ENCODE results near the gene TTYH3. TPM values are rescaled to one million over a fixed set of nuclear protein-coding genes. Genes with fewer than 3 reads are reported as not detected.

TTYH3 gene
- total RNA-seq, 1 experiment from 2014 or later, result 20.9 TPM

DNA sequence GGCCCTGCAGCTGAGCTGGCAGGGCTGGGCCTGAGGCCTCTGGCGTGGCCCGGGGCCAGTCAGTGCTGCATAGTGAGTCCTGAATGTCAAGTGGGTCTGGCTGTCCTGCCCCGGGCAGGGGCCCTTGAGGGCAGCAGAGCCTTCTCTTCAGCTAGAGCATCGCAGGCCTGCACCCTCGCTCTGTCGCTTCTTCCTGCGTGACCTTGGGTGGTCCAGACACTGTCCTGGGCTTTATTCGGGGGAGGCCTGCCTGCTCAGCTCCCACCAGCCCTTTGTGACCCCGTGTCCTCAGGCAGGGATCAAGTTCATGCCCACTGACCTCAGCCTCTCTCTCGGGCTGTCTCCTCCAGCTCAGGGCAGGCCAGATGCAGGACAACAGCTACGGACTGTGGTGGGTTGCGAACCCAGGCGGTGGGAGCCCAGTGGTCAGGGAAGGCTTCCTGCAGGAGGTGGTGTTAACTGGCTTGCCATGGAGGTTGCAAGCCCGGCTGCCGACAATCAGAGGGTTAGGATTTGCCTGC is 3.4 kb downstream of the TTYH3 start:
- BruUV-seq (replicated peaks), result no TSS peak
- intact Hi-C loops (cut with micrococcal nuclease), result no loop called here
- Mint-ChIP-seq H3K27me3 (ENCODE audit: insufficient read depth, unreplicated experiment) (no peaks in the 10 kb centered on the region), H3K27ac (ENCODE audit: low read depth, unreplicated experiment) (no peak overlapping the region), H3K4me1 (ENCODE audit: insufficient read depth, unreplicated experiment) (peaks cover 11% of the 10 kb centered on the region), H3K4me3 (ENCODE audit: unreplicated experiment) (no peak overlapping the region), H3K36me3 (ENCODE audit: insufficient read depth, unreplicated experiment) (no peaks in the 10 kb centered on the region), H3K9me3 (ENCODE audit: unreplicated experiment) (no peaks in the 10 kb centered on the region)
- no peak for DNase-seq (ENCODE audit: unreplicated experiment)
- TF ChIP-seq, protein P1, sequence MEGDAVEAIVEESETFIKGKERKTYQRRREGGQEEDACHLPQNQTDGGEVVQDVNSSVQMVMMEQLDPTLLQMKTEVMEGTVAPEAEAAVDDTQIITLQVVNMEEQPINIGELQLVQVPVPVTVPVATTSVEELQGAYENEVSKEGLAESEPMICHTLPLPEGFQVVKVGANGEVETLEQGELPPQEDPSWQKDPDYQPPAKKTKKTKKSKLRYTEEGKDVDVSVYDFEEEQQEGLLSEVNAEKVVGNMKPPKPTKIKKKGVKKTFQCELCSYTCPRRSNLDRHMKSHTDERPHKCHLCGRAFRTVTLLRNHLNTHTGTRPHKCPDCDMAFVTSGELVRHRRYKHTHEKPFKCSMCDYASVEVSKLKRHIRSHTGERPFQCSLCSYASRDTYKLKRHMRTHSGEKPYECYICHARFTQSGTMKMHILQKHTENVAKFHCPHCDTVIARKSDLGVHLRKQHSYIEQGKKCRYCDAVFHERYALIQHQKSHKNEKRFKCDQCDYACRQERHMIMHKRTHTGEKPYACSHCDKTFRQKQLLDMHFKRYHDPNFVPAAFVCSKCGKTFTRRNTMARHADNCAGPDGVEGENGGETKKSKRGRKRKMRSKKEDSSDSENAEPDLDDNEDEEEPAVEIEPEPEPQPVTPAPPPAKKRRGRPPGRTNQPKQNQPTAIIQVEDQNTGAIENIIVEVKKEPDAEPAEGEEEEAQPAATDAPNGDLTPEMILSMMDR (IDR thresholded peaks at IDR 0.05; ENCODE audit: unreplicated experiment), result no peak
- ChIA-PET POLR2A (no interaction called here), CTCF (no interaction called here)

DNA sequence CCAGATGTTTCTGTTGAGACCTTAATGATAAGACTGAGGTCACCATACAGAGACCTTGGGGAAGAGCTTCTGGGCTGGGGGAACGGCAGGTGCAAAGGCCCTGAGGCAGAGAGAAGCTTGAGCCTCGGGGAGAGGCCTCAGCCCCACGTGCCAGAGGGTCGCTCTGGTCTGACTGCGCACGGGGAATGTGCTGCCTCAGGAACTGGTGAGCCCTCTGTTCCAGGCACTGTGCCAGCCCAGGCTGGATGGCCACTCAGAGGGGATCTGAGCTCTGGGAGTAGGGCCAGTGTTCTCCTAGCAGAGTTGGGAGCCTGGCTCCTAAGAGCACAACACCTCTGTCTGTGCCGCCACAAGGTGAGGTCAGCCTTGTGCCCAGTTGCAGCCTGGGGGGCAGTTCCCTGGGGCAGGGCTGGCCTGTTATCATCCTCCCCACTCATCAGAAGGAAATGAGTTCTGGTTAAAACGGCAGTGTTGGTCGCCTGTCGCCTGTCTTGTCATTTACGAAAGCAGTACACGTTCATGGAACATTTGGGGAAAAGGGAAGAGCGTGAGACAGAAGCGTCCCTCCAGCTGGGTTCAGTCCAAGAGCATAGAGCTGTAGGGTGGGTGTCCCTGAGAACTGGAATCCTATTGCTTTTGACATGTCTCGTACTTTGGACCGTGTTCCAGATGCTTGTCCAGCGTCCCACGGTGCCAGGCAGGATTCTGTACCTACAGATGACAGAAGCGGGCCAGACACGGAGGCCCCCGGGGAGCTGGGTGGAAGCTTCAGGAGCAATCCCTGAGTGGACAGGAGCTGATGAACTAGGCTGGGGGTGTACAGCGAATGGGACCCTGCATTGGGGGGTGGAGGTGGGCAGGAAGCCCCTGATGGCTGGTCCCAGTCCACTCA is 4.3 kb downstream of the TTYH3 start:
- POLR2A ChIA-PET, result no interaction called here
- Mint-ChIP-seq H3K27ac (ENCODE audit: low read depth, unreplicated experiment) (no peak overlapping the region), H3K4me3 (ENCODE audit: unreplicated experiment) (no peak overlapping the region), H3K4me1 (ENCODE audit: insufficient read depth, unreplicated experiment) (peaks cover 9% of the 10 kb centered on the region), H3K27me3 (ENCODE audit: insufficient read depth, unreplicated experiment) (no peaks in the 10 kb centered on the region), H3K36me3 (ENCODE audit: insufficient read depth, unreplicated experiment) (no peaks in the 10 kb centered on the region), H3K9me3 (ENCODE audit: unreplicated experiment) (no peaks in the 10 kb centered on the region)
- intact Hi-C loops (cut with micrococcal nuclease), result no loop called here
- CTCF ChIA-PET, result no interaction called here
- TF ChIP-seq, protein P1 (IDR thresholded peaks at IDR 0.05; ENCODE audit: unreplicated experiment), result no peak
- no TSS peak for BruUV-seq (replicated peaks)
- DNase-seq (ENCODE audit: unreplicated experiment), result no peak

GRCh38 chr7:2637066-2637471 is 5.3 kb downstream of the TTYH3 start:
- CTCF ChIA-PET, result interaction anchor here (0.6 kb wide), 1 partner anchor 26 kb away, joined by 3 read pairs; no protein-coding TSS in a partner anchor

More at GRCh38 chr7:2637066-2637471, 5.3 kb downstream of the TTYH3 start:
- Mint-ChIP-seq H3K27me3 (ENCODE audit: insufficient read depth, unreplicated experiment) (no peaks in the 10 kb centered on the region), H3K36me3 (ENCODE audit: insufficient read depth, unreplicated experiment) (no peaks in the 10 kb centered on the region), H3K4me3 (ENCODE audit: unreplicated experiment) (no peak overlapping the region), H3K4me1 (ENCODE audit: insufficient read depth, unreplicated experiment) (peaks cover 6% of the 10 kb centered on the region), H3K27ac (ENCODE audit: low read depth, unreplicated experiment) (no peak overlapping the region), H3K9me3 (ENCODE audit: unreplicated experiment) (no peaks in the 10 kb centered on the region)
- no peak for DNase-seq (ENCODE audit: unreplicated experiment)
- TF ChIP-seq, protein P1 (IDR thresholded peaks at IDR 0.05; ENCODE audit: unreplicated experiment), result no peak
- no TSS peak for BruUV-seq (replicated peaks)
- intact Hi-C loops (cut with micrococcal nuclease), result no loop called here
- POLR2A ChIA-PET, result no interaction called here

All from MCF 10A (cell line).